A549 (cell line): ENCODE data around the gene ZNF492. TPM values are rescaled to one million over a fixed set of nuclear protein-coding genes. Genes with fewer than 3 reads are reported as not detected.

Source experiments
- RAD21 ChIP-seq, 2 experiments: fragments of >200 bp in 1 of 2; sonication (Bioruptor Twin) in 1 of 2; formaldehyde crosslinking in 1 of 2; IDR thresholded peaks in 1 of 2; conservative IDR thresholded peaks in 1 of 2; 2 replicates in 1 of 2; 3 replicates in 1 of 2; pipeline ENCODE4 v1.6.1; 2012 to 2018; ENCODE audit warnings: inconsistent platforms in 1 of 2
- REST ChIP-seq: fragments of 200-600 bp; sonication (generic); IDR thresholded peaks from 2 replicates; pipeline ENCODE4 v1.6.1; 2016; ENCODE audit warnings: antibody characterized with exemption, mild to moderate bottlenecking, moderate library complexity
- ZNF302 ChIP-seq: fragments of 250-450 bp; sonication (Bioruptor Pico); IDR thresholded peaks from 2 replicates; pipeline ENCODE4 v1.9.0; 2021; ENCODE audit warnings: inconsistent platforms, mild to moderate bottlenecking, moderate library complexity
- polyA plus RNA-seq, 4 experiments: library from polyadenylated mRNA; depleted of rRNA in 3 of 4; stranded (reverse); fragments of >200 nt; fragmentation: RNase III in 1 of 4; extraction: RNeasy Plus Mini Kit Qiagen cat#74134 plus additional on column Dnase treatment in 1 of 4; gene quantifications; 2 replicates in 3 of 4; 3 replicates in 1 of 4; pipeline ENCODE4 v1.2.3, GENCODE V29; 2011 to 2017
- small RNA-seq, 6 experiments: library from RNA; depleted of rRNA; stranded (forward); fragments of <200 nt; gene quantifications; one replicate each; pipeline ENCODE3, GENCODE V24; 2012

ZNF492 gene
- polyA plus RNA-seq, 2 of the 4 experiments (the other 2 are of a cell fraction): not detected

- TF ChIP-seq RAD21 (conservative IDR thresholded peaks at IDR 0.05 in 1 of 2, IDR thresholded peaks at IDR 0.05 in 1 of 2) (no peak), ZNF302 (CRISPR knock-in tag) (no peak), REST (no peak)
These were observed 74.9 kb downstream of the ZNF492 start (continued) for GRCh38 chr19:22708983-22709382.

Small RNA genes within 50 kb of the gene (small RNA-seq; reads per million reads assigned to genes)
- gene AC011467.2: 0 reads per million in 6 experiments

Other genes with a start within 250 kb of the ZNF492 start
- gene ZNF98, start 212.0 kb upstream of the ZNF492 start, polyA plus RNA-seq (2011; rRNA removed): not detected in 2 replicates
- not detected in 3 replicates for gene ZNF98, start 212.0 kb upstream of the ZNF492 start, polyA plus RNA-seq (2017; fragmentation: RNase III; extraction: RNeasy Plus Mini Kit Qiagen cat#74134 plus additional on column Dnase treatment)
- not detected in 2 replicates for gene ZNF99, start 149.8 kb downstream of the ZNF492 start, polyA plus RNA-seq (2011; rRNA removed)
- gene ZNF99, start 149.8 kb downstream of the ZNF492 start, polyA plus RNA-seq (2017; fragmentation: RNase III; extraction: RNeasy Plus Mini Kit Qiagen cat#74134 plus additional on column Dnase treatment): not detected in 3 replicates
- not detected in 2 replicates for gene ZNF723, start 198.0 kb downstream of the ZNF492 start, polyA plus RNA-seq (2011; rRNA removed)
- gene ZNF723, start 198.0 kb downstream of the ZNF492 start, polyA plus RNA-seq (2017; fragmentation: RNase III; extraction: RNeasy Plus Mini Kit Qiagen cat#74134 plus additional on column Dnase treatment): not detected in 3 replicates